HepG2 (cell line): ENCODE results near the gene GPR62. TPM values are rescaled to one million over a fixed set of nuclear protein-coding genes. Genes with fewer than 3 reads are reported as not detected.

ENCODE experiments used
- ATAC-seq: fragments of 200-7000 bp; cut with Tn5 transposase; 3 replicates; pipeline ENCODE4 v1.9.1; 2020; ENCODE audit warnings: mild to moderate bottlenecking, moderate library complexity
- BruUV-seq: library from RNA; stranded (reverse); fragments of 400-500 nt; replicated peaks from 2 replicates; lab custom pipeline; 2021; lab: Mats Ljungman, UMichigan
- CTCF ChIA-PET: fragments of 300-600 bp; formaldehyde crosslinking; extraction: SDS; loops from one replicate; lab custom pipeline; 2021; ENCODE audit warnings: low total read pairs, inconsistent platforms, low intra/inter-chr PET ratio; lab: Yijun Ruan, JAX
- POLR2A ChIA-PET: fragments of 350-600 bp; sonication (Branson Sonifier 250); formaldehyde crosslinking; loops from one replicate; lab custom pipeline; 2020; ENCODE audit warnings: antibody characterized with exemption, inconsistent platforms; lab: Yijun Ruan, JAX
- DNase-seq: peaks from one replicate; pipeline ENCODE4 v3.0.0-alpha.2; 2015; ENCODE audit warnings: low spot score
- FAIRE-seq: peaks from 3 replicates; lab custom pipeline; 2011; peaks lifted over from hg19 to GRCh38; lab: Jason Lieb, UNC
- H2AFZ ChIP-seq: one replicate; pipeline ENCODE4 v1.6.1; 2011; ENCODE audit warnings: low read length, inconsistent platforms
- H3K27ac ChIP-seq: fragments of 300-600 bp; 3 replicates; pipeline ENCODE4 v1.8.0; 2011; ENCODE audit warnings: mixed run types, mild to moderate bottlenecking, mixed read lengths, low read length, inconsistent platforms; ENCODE audit not compliant: insufficient read depth; ENCODE audit errors: extremely low read length
- H3K27me3 ChIP-seq, 2 experiments: fragments of 200-600 bp in 1 of 2; 2 replicates in 1 of 2; 3 replicates in 1 of 2; pipeline versions ENCODE4 v1.6.0 to v1.8.0; 2011; ENCODE audit warnings: low read length in 2 of 2, mild to moderate bottlenecking in 2 of 2, moderate library complexity in 2 of 2, inconsistent platforms in 1 of 2; ENCODE audit not compliant: insufficient read depth in 2 of 2, control insufficient read depth in 1 of 2
- H3K36me3 ChIP-seq, 2 experiments: fragments of 200-600 bp in 1 of 2; replicated peaks in 1 of 2; 2 replicates in 1 of 2; 3 replicates in 1 of 2; pipeline versions ENCODE4 v1.5.1 to v1.8.0; 2011; ENCODE audit warnings: low read length in 2 of 2, inconsistent platforms in 1 of 2; ENCODE audit not compliant: insufficient read depth in 2 of 2, control insufficient read depth in 1 of 2
- H3K4me1 ChIP-seq: 2 replicates; pipeline ENCODE4 v1.5.1; 2012; ENCODE audit warnings: low read length, inconsistent platforms; ENCODE audit not compliant: insufficient read depth
- H3K4me2 ChIP-seq: 2 replicates; pipeline ENCODE4 v1.6.0; 2011; ENCODE audit warnings: low read depth, low read length, inconsistent platforms
- H3K4me3 ChIP-seq, 3 experiments: fragments of 200-600 bp in 1 of 3; sonication (generic), shearing (Covaris generic) in 1 of 3; replicated peaks in 1 of 3; 2 replicates each; pipeline ENCODE4 v1.5.1; 2011 to 2016; ENCODE audit warnings: low read length in 3 of 3, inconsistent platforms in 2 of 3, low read depth in 2 of 3, mild to moderate bottlenecking in 2 of 3, control low read depth in 1 of 3, mixed read lengths in 1 of 3; ENCODE audit not compliant: insufficient read depth in 1 of 3
- H3K79me2 ChIP-seq: one replicate; pipeline ENCODE4 v1.6.1; 2011; ENCODE audit warnings: low read length, inconsistent platforms; ENCODE audit not compliant: insufficient read depth
- H3K9ac ChIP-seq: 2 replicates; pipeline ENCODE4 v1.6.0; 2011; ENCODE audit warnings: mild to moderate bottlenecking, low read depth, low read length, inconsistent platforms; ENCODE audit not compliant: insufficient read depth
- H3K9me3 ChIP-seq: 2 replicates; pipeline ENCODE4 v1.5.1; 2012; ENCODE audit warnings: mild to moderate bottlenecking, low read length
- H4K20me1 ChIP-seq: 2 replicates; pipeline ENCODE4 v1.6.0; 2011; ENCODE audit warnings: inconsistent platforms, mild to moderate bottlenecking, low read length, moderate library complexity; ENCODE audit not compliant: insufficient read depth
- ARNT2 ChIP-seq: sonication (generic); formaldehyde crosslinking; IDR thresholded peaks from 2 replicates; pipeline ENCODE4 v1.8.0; 2022; ENCODE audit warnings: mild to moderate bottlenecking, low read depth, missing genetic modification reagents, moderate library complexity
- HDAC6 ChIP-seq: fragments of 200-600 bp; sonication (generic); IDR thresholded peaks from 2 replicates; pipeline ENCODE4 v1.7.0; 2017; ENCODE audit warnings: mild to moderate bottlenecking, antibody characterized with exemption, low read length, low read depth
- HNF4G ChIP-seq, 2 experiments: sonication (generic) in 1 of 2; formaldehyde crosslinking in 1 of 2; IDR thresholded peaks; 2 replicates each; pipeline versions ENCODE4 v1.4.0 to v1.6.1; 2011 to 2020; ENCODE audit warnings: borderline replicate concordance in 2 of 2, low read depth in 2 of 2, mild to moderate bottlenecking in 2 of 2, low read length in 1 of 2, missing genetic modification reagents in 1 of 2, moderate library complexity in 1 of 2
- HNRNPK ChIP-seq: fragments of 200-400 bp; formaldehyde crosslinking; IDR thresholded peaks from 2 replicates; pipeline ENCODE4 v1.6.1; 2018; ENCODE audit warnings: low read length, low read depth, moderate library complexity, mild to moderate bottlenecking; ENCODE audit not compliant: poor library complexity, severe bottlenecking
- NONO ChIP-seq, 2 experiments: fragments of 450-650 bp in 1 of 2; sonication (generic) in 1 of 2; formaldehyde crosslinking in 1 of 2; IDR thresholded peaks in 1 of 2; conservative IDR thresholded peaks in 1 of 2; 2 replicates each; pipeline versions ENCODE4 v1.6.1 to v1.8.0; 2017 to 2022; ENCODE audit warnings: mild to moderate bottlenecking in 1 of 2, missing genetic modification reagents in 1 of 2, moderate library complexity in 1 of 2
- SMAD3 ChIP-seq: sonication (generic); formaldehyde crosslinking; IDR thresholded peaks from 2 replicates; pipeline ENCODE4 v1.4.0; 2020; ENCODE audit warnings: missing genetic modification reagents
- SRSF4 ChIP-seq: fragments of 200-400 bp; formaldehyde crosslinking; IDR thresholded peaks from one replicate; pipeline ENCODE4 v1.6.1; 2018; ENCODE audit warnings: mild to moderate bottlenecking, low read depth, low read length, moderate library complexity; ENCODE audit not compliant: poor library complexity, severe bottlenecking
- STAG1 ChIP-seq: sonication (generic); formaldehyde crosslinking; IDR thresholded peaks from 2 replicates; pipeline ENCODE4 v1.4.0; 2020; ENCODE audit warnings: missing genetic modification reagents
- TMF1 ChIP-seq: sonication (generic); formaldehyde crosslinking; IDR thresholded peaks from 2 replicates; pipeline ENCODE4 v1.8.1; 2022; ENCODE audit warnings: low read depth, missing genetic modification reagents
- ZBTB3 ChIP-seq: sonication (generic); formaldehyde crosslinking; IDR thresholded peaks from 2 replicates; pipeline ENCODE4 v1.4.0; 2020; ENCODE audit warnings: low read depth, mild to moderate bottlenecking, moderate library complexity, missing genetic modification reagents, borderline replicate concordance
- ZFAT ChIP-seq: sonication (generic); formaldehyde crosslinking; conservative IDR thresholded peaks from 2 replicates; pipeline ENCODE4 v1.8.1; 2023; ENCODE audit warnings: missing genetic modification reagents, inconsistent platforms
- ZNF224 ChIP-seq: sonication (generic); formaldehyde crosslinking; IDR thresholded peaks from 2 replicates; pipeline ENCODE4 v1.5.0; 2020; ENCODE audit warnings: mild to moderate bottlenecking, missing genetic modification reagents
- ZNF251 ChIP-seq: sonication (generic); formaldehyde crosslinking; IDR thresholded peaks from 2 replicates; pipeline ENCODE4 v1.9.0; 2021; ENCODE audit warnings: mild to moderate bottlenecking, missing genetic modification reagents
- ZNF431 ChIP-seq: sonication (generic); formaldehyde crosslinking; IDR thresholded peaks from 2 replicates; pipeline ENCODE4 v1.9.0; 2022; ENCODE audit warnings: missing genetic modification reagents, low read depth, mild to moderate bottlenecking, borderline replicate concordance
- ZNF577 ChIP-seq: sonication (generic); formaldehyde crosslinking; IDR thresholded peaks from 2 replicates; pipeline ENCODE4 v1.4.0; 2020; ENCODE audit warnings: mild to moderate bottlenecking, low read depth, missing genetic modification reagents, borderline replicate concordance
- WGBS: methylation state at CpG from one replicate; pipeline ENCODE4 v1.1.6; 2017; ENCODE audit warnings: low lambda C conversion rate; 5-methylcytosine and 5-hydroxymethylcytosine counted together
- in situ Hi-C: cut with HindIII; loops from 2 replicates; pipeline ENCODE4 v1.10.0; 2017; ENCODE audit warnings: low pct_unique_long_range_greater_than_20kb; ENCODE audit not compliant: extremely low pct_ligation_motif_present
- intact Hi-C: fragments of 100-400 bp; cut with micrococcal nuclease; formaldehyde crosslinking; loops from one replicate; pipeline ENCODE4 v1.10.0; 2022; ENCODE audit not compliant: unreplicated experiment
- polyA plus RNA-seq, 8 experiments: library from polyadenylated mRNA; depleted of rRNA in 3 of 8; stranded (reverse) in 7 of 8; unstranded in 1 of 8; fragments of >200 nt; fragmentation: Illumina TruSeq in 4 of 8; extraction: Trizol in 4 of 8; gene quantifications; 2 replicates each; pipeline versions ENCODE4 v1.2.1 to v1.2.3, GENCODE V29; 2011 to 2016; ENCODE audit warnings: low read depth in 4 of 8, missing spikeins in 1 of 8, mixed read lengths in 1 of 8; ENCODE audit not compliant: insufficient read depth in 1 of 8
- total RNA-seq, 5 experiments: library from RNA; depleted of rRNA; stranded (reverse); fragments of >200 nt; fragmentation: Illumina TruSeq; extraction: Trizol; gene quantifications; 2 replicates each; pipeline ENCODE4 v1.2.3, GENCODE V29; 2016; ENCODE audit warnings: low read depth in 1 of 5
- TF ChIP-seq, protein P1 (sequence below): sonication (generic); formaldehyde crosslinking; IDR thresholded peaks from 2 replicates; pipeline ENCODE4 v1.5.1; 2020; ENCODE audit warnings: missing genetic modification reagents, mild to moderate bottlenecking, borderline replicate concordance
- TF ChIP-seq, protein P2 (sequence below): sonication (generic); formaldehyde crosslinking; IDR thresholded peaks from 2 replicates; pipeline ENCODE4 v1.5.1; 2020; ENCODE audit warnings: missing genetic modification reagents, mild to moderate bottlenecking, borderline replicate concordance

Gene GPR62
- total and polyA plus RNA-seq, 2 of the 13 experiments (the other 11 are each of a cell fraction or from before 2014, with no cell fraction given): not detected

GRCh38 chr3:51935886-51936755, 19.1 kb upstream of the GPR62 start:
- Histone ChIP-seq H3K27me3 (no peaks in the 10 kb centered on the region; a peak in 1 of 5 replicates), H3K4me3 (no peak overlapping the region), H3K4me1 (peaks cover 24% of the 10 kb centered on the region), H3K4me2 (no peak overlapping the region), H3K79me2 (peaks cover 26% of the 10 kb centered on the region), H2AFZ (no peak overlapping the region), H4K20me1 (no peaks in the 10 kb centered on the region; the same call in 1 of the 2 replicates), H3K36me3 (peaks cover 21 to 59% of the 10 kb centered on the region in 2 experiments; a peak in 4 of 5 replicates), H3K9me3 (no peaks in the 10 kb centered on the region), H3K9ac (no peak overlapping the region), H3K27ac (no peak overlapping the region)
- WGBS: 97% methylated on average over 25 of the region's 25 CpGs
- CTCF ChIA-PET: no interaction called here
- ATAC-seq (no peak), FAIRE-seq (no peak), DNase-seq (no peak)
- no TSS peak for BruUV-seq
- intact Hi-C loops (no loop called here), in situ Hi-C loops (no loop called here)
- POLR2A ChIA-PET: no interaction called here
- TF ChIP-seq ZNF577 (CRISPR knock-in tag): no peak
- TF ChIP-seq ZNF251: no peak
- TF ChIP-seq STAG1 (CRISPR knock-in tag): no peak
- TF ChIP-seq ZFAT (CRISPR knock-in tag): no peak
- TF ChIP-seq HNRNPK: no peak
- TF ChIP-seq, protein P1, sequence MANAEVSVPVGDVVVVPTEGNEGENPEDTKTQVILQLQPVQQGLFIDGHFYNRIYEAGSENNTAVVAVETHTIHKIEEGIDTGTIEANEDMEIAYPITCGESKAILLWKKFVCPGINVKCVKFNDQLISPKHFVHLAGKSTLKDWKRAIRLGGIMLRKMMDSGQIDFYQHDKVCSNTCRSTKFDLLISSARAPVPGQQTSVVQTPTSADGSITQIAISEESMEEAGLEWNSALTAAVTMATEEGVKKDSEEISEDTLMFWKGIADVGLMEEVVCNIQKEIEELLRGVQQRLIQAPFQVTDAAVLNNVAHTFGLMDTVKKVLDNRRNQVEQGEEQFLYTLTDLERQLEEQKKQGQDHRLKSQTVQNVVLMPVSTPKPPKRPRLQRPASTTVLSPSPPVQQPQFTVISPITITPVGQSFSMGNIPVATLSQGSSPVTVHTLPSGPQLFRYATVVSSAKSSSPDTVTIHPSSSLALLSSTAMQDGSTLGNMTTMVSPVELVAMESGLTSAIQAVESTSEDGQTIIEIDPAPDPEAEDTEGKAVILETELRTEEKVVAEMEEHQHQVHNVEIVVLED (CRISPR knock-in tag): no peak
- TF ChIP-seq SRSF4: no peak
- TF ChIP-seq, protein P2, sequence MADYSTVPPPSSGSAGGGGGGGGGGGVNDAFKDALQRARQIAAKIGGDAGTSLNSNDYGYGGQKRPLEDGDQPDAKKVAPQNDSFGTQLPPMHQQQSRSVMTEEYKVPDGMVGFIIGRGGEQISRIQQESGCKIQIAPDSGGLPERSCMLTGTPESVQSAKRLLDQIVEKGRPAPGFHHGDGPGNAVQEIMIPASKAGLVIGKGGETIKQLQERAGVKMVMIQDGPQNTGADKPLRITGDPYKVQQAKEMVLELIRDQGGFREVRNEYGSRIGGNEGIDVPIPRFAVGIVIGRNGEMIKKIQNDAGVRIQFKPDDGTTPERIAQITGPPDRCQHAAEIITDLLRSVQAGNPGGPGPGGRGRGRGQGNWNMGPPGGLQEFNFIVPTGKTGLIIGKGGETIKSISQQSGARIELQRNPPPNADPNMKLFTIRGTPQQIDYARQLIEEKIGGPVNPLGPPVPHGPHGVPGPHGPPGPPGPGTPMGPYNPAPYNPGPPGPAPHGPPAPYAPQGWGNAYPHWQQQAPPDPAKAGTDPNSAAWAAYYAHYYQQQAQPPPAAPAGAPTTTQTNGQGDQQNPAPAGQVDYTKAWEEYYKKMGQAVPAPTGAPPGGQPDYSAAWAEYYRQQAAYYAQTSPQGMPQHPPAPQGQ (CRISPR knock-in tag): no peak
- no peak for TF ChIP-seq ZNF224
- TF ChIP-seq HDAC6: no peak
- TF ChIP-seq NONO (IDR thresholded peaks at IDR 0.05): no peak
- TF ChIP-seq NONO (CRISPR knock-in tag; conservative IDR thresholded peaks at IDR 0.05): no peak
- TF ChIP-seq SMAD3 (CRISPR knock-in tag): no peak
- TF ChIP-seq ARNT2 (CRISPR knock-in tag): no peak
- TF ChIP-seq HNF4G (IDR thresholded peaks at IDR 0.05; ENCODE audit: borderline replicate concordance, low read depth, low read length): no peak
- no peak for TF ChIP-seq HNF4G (CRISPR knock-in tag; IDR thresholded peaks at IDR 0.05; ENCODE audit: borderline replicate concordance, low read depth)
- no peak for TF ChIP-seq ZBTB3 (CRISPR knock-in tag)
- TF ChIP-seq TMF1 (CRISPR knock-in tag): no peak
- TF ChIP-seq ZNF431: no peak
